ENCODE measurements around the gene DGKB.
A peak's percentile ranks its signal among the peaks of the same experiment; 100 is the strongest.

The DGKB gene

DNA sequence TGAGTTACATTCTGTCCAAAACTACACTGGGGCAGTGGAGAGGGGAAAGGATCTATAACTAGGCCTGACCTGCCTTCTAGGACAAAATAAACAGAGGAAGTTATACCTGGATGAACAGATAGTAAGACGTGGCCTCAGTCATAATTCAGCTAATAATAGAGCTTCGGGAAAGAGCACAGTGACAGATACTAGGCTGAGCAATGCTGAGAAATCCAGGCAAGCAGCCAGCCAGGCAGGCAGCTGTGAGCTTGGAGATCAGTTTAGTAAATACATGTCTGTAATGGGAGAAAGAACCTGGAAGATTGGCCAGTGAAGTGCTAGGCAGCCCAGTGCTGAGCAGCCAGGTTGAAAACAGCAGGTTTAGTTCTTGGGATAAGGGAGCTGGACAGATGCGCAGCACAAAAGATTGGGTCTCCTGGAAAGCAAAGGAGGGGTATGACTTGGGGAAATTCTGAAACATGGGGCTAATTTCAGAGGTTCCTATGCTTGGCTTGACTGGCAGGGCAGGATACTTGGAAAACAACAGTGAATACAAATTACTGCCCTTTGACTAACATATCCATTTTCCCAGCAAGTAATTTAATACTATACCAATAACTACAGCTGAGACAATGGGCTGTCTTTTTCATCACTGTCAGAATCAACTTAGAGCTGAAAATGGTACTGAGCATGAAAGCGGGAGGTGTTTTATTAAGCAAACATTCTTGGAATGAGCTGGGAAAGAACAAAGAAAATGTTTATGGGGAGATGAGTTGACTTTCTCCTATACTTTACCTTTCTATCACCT lies 140.8 kb downstream of the DGKB start:
- DNase-seq (ENCODE audit: extremely low read depth in 1 of 2, low read depth in 1 of 2) = no peak

DNA sequence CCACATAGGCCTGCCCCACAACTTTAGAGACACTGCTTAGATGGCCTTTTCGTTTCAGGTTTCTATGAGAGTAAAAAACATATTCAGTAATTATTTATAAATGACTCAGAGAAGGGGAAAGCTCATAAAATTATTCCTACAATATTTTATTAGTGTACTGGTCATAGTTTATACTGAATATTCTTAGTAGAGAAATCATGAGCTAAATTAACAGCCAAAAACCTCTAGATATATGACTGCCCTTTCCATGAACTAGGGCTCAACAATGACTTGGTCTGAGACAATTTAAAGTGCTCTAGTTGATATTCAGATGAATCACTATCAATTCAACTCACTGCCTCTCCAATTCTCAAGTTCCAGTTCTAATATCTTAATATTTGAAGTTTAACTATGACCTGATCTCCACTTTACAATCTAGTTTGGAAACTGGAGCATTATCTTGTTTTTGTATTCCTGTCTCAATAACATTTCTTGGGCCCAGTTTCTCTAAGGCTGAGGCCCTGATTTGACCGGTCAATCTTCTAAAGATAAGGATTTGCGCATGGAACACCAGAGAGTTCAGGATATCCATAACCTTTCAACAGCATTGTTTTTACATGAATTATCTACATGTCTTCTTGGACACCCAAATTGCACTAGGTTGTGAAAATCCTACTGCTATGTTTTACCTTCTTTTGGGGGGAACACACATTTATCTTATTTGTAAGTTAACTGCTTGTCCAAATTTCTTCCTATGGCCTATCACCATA lies 141.6 kb downstream of the DGKB start:
- DNase-seq (ENCODE audit: extremely low read depth in 1 of 2, low read depth in 1 of 2) = no peak

DNA sequence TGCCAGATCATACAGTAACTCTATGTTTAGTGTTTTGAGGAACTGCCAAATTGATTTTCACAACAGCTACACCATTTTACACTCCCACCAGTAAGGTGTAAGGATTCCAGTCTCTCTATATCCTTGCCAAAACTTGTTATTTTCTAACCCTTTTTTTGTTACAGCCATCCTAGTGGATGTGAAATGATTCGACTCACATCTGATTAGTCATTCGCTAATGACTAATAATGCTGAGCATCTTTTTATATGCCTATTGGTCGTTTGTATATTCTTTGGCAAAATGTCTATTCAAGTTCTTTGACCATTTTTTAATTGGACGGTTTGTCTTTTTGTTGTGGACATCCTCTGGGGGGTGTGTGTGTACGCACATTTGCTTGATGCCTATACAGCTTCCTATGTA lies 142.8 kb downstream of the DGKB start:
- DNase-seq (ENCODE audit: extremely low read depth in 1 of 2, low read depth in 1 of 2) = no peak

DNA sequence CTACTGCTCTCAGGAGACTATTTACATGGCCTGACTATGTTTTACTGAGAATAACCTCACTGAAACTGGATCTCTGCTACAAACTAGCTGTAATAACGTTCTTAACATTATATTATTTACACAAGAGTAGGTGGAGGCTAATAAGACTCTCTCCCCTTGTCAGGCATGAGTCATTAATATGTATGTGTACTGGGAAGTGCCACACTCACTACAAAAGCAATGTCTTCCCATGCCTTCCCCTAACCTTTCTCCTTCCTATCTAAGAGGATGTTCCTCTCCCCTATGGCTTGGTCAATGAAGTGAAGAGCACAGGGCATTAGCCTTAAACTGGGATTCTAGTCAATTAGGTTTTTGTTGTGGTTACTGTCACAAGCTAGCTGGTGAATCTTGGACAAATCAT lies 147.9 kb downstream of the DGKB start:
- no peak for DNase-seq (ENCODE audit: extremely low read depth in 1 of 2, low read depth in 1 of 2)

DNA sequence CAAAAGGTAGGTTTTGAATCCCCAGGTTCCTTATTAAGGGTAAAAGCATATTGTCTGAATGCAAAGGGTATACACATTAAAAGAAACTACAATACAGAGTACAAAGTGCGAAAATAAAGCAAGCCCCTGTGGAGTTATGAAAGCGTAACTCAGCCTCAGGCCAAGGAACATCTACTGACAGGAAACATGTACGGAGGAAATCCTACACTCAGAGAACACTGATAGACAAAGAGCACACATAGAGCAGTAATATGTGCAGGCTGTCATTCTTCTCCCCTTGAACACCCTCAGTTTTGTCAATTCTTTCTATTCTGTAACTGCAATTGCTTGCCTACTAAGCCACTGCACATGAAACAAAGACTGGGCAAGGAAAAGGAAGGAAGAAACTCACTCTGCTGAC lies 150.2 kb downstream of the DGKB start:
- DNase-seq (ENCODE audit: extremely low read depth in 1 of 2, low read depth in 1 of 2) = no peak

DNA sequence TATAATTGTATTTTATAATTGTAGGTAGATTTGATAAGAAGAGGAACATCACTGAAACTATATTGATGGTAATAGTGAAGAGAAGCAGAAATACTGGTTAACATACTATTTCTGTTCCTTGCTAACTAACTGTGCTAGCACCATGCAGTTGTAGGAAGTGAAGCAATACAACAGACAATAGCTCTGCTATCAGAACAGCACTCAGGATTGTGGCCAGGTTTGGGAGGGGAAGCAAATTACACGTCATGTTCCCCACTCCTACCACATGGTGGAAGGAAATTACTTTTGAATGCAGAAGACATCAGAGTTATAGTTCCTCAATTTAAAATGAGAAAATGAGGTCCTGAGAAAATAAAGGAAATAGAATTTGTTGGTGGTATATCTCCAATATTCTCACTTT lies 151.1 kb downstream of the DGKB start:
- DNase-seq (ENCODE audit: extremely low read depth in 1 of 2, low read depth in 1 of 2) = no peak

DNA sequence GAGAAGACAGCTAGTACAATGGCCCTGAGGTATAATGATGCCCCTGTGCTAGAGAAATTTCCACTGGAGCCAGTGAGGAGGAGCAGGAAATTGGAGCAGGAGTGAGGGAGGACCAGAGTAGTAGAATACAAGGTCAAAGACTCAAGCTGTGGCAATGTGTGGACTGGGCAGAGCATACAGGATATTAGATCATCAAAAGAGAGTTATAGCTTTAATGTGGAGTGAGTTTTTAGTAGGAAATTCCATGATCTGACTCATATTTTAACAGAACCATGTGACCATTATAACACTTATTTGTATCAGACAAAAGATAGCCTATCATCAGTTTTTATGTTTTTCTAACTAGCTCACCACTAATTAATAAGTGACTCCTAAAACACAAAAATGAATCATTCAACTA lies 154.1 kb downstream of the DGKB start:
- DNase-seq (ENCODE audit: extremely low read depth in 1 of 2, low read depth in 1 of 2) = no peak

DNA sequence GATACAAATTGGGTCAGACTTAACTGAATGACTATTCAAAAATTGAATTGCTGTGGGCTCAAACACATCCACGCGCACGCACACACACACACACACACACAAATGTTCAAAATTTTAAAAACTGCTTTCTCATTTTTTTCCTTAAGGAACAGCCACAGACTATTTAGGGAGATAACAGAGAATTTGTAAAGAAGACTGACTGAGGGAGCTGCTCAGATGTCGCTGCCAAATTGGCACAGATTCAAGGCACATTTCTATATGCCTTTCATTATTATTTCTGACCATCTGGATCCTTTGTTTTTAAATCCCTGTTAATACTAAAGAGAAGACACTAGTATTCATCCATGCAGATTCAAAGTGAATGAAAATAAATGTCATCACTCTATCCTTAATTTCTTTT lies 154.8 kb downstream of the DGKB start:
- no peak for DNase-seq (ENCODE audit: extremely low read depth in 1 of 2, low read depth in 1 of 2)

DNA sequence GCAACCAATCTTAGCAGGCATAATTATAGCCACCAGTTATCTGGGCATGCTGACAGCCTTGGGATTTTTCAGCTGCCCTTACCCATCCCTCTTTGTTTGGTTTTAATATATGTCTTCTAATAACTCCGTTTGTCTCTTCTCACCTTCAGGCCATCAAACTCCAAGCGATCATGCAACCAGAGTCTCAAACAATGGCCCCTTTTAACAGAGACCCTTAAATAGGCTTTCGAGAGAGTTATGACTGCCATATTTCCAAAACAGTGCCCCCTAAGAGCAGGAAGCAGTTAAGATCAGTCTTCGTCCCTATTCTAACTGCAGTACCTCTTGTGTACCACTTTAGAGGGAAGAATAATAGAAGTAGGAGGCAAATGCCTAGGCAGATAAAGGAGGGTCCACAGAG lies 157.5 kb downstream of the DGKB start:
- no peak for DNase-seq (ENCODE audit: extremely low read depth in 1 of 2, low read depth in 1 of 2)

DNA sequence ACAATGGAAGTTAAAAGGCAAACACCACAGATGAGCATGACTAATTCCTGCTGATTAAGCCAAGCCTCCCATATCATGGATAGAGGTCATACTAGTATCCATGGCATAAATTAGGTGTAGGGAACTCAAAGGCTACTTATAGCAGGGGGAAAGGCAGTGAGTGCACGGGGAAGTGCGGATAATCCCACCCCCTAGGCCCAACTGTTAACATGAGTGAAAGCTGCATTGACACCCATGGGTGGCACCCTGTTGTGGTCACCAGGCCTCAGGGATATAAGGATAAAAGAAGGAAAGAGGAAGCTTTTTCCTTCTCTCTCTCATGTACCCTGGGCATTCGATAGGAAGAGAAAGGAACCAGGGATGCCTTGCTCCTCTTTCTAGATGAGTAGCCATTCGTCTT lies 161.9 kb downstream of the DGKB start:
- no peak for DNase-seq (ENCODE audit: extremely low read depth in 1 of 2, low read depth in 1 of 2)

DNA sequence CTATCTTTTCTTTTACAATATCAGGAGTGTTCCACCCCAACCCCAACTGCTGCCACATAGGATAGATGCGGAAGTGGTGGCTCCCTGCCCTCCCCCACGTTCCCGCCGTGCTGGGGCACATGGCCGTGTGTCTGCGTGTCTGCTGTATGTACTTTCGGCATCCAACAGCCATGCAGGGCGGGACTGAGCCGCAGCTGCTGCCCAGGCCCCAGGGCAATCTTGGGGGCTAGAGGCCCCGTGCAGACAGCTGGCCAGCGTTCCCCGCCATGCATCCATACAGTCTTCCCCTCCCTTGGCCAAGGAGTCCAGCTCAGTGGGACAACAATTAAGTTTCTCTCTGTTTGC lies 162.7 kb downstream of the DGKB start:
- no peak for DNase-seq (ENCODE audit: extremely low read depth in 1 of 2, low read depth in 1 of 2)

DNA sequence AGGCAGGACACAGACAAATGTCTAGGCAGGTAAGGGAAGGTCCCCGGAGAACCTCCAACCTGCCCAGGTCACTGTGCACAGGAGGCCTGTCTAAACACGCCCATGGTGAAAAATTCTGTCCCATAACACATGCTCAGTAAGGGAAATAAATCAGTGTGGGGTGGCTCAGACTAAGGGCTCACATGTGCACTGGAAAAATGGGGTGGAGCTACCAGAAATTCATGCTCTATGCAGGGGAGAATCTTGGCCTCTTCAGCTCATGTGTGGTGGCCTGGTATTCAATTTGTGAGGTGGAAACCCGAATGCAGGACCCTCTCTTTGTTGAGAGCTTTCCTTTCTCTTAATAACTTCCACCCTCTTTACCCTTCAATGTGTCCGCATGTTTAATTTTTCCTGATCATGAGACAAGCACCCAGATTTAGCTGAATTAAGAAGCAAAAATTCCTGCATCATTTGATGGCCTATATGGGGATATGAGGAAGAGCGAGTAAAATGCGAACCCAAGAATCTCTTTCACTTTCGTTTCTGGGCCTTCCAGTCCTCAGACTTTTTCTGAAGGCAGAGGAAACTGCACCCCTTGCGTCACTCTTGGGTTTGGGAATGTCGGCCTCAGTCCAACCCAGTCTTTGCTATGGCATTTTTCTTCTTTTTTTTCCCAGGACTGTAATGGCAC lies 163.2 kb downstream of the DGKB start:
- no peak for DNase-seq (ENCODE audit: extremely low read depth in 1 of 2, low read depth in 1 of 2)

DNA sequence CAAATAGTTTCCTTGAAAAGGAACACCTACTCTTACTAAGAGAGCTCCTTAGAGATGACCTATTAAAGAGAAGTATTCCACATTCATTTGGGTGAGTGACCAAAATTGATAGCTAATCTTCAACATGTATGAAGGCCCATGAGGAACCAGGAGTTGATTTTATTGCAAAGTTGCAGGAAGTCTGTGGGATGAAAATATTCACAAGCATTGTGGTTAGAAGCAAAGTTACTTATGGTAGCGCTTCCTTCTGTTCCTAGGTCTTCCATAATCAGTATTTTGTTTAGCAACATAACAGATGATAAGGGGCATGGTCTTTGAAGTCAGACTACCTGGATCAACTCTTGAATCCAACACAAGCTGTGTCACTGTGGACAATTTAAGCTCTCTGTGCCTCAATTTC lies 164.5 kb downstream of the DGKB start:
- DNase-seq (ENCODE audit: extremely low read depth in 1 of 2, low read depth in 1 of 2) = no peak

DNA sequence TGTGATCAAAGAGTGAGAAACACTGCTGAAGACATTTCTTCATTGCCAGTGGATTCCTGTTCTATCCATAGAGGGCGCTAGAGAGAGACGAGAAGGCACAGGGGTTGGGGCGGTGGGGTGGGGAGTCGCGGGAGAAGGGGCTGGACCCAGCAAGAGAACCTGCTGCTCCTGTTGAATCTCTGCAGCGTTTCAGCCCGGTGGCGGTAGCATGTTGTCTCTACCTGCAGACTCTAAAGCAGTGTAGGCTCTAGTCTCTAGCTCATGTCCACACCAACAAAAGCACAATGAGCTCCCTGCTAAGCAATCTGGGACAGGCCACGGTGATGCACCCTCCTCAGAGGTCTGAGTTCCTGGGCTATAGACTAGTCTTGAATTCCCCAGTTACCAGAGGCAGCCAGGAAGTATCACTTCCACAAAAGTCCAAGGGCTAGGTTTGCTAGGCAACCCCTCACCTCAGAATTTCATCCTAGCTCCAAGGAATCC lies 167.7 kb downstream of the DGKB start:
- no peak for DNase-seq (ENCODE audit: extremely low read depth in 1 of 2, low read depth in 1 of 2)

DNA sequence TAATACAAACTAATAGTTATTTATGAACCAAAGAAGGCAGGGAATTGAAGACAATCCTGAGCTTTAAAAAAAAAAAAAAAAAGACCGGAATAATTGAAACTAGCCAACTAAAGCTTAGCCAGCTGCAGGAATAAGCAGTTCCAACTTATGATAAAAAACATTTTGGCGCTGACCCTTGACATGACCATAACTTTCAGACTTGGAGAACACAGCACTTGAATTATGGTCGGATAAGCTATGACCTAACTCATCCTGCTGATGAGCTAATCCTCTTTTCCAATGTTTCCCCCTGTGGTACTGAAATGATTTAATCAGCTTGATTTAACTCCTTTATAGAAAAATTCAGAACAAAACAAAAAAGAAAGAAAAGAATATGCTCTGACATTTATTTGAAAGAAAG lies 181.8 kb downstream of the DGKB start:
- no peak for DNase-seq (ENCODE audit: extremely low read depth in 1 of 2, low read depth in 1 of 2)

DNA sequence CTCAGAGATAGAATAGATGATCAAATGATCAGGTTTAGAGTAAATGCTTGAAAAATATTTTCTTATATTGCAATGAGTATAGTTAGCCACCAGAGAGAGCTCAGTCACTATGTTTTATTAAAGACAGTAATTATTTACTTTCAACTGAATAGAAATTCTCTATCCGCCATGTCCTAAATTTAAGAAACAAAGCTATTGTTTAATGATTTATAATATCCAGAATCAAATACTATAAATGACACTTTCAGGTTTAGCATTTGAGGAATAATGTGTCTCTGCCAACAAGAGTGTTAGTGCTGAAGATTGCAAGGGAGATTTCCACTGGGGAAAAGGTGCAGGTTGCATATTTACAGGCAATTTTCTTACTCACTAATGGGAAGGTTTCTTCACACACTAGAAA lies 184.7 kb downstream of the DGKB start:
- DNase-seq (ENCODE audit: extremely low read depth in 1 of 2, low read depth in 1 of 2) = no peak

DNA sequence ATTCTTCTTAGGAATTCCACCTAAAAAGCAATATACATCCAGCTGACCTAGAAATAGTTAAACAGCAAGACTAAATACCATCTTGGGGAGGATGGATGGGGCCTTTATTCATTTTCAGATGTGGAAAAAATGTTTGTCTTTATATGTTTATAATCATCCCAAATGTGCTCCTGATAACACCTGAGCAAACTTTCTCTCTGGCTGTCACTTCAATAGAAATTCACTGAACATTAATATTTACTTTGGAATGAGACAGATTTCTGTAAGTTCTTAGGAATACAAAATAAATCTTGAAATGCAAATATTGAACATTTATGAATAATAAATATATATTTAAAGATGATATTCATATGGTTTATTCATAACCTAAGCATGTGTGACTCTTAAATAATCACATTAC lies 185.4 kb downstream of the DGKB start:
- no peak for DNase-seq (ENCODE audit: extremely low read depth in 1 of 2, low read depth in 1 of 2)

DNA sequence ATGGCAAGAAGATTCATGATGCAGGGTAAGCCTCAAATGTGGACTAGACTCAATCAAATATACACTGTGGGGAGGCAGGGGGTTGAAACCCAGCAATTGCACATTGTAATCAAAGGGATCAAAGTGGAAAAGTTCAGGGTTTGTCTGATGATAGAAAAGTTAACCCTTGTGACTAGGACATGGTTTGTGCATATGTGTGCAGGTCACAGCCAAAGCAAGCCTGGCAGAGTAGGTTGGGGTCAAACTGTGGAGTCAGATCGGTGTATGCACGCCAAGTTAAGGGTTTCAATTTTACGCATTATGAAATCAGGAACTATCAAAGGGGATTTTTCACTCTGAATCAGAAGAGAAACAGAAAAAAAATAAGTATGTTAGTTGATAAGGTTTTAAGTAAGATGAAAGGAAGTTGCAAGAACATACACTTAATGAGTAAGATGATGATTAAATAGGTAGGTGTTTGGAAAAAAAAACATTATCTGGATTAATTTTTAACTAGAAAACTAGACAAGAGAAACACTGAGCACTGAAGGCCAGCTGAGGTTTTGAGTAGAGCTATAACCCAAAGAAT lies 188.3 kb downstream of the DGKB start:
- DNase-seq (ENCODE audit: extremely low read depth in 1 of 2, low read depth in 1 of 2) = peak in 1 of 2 donors; percentile 11

DNA sequence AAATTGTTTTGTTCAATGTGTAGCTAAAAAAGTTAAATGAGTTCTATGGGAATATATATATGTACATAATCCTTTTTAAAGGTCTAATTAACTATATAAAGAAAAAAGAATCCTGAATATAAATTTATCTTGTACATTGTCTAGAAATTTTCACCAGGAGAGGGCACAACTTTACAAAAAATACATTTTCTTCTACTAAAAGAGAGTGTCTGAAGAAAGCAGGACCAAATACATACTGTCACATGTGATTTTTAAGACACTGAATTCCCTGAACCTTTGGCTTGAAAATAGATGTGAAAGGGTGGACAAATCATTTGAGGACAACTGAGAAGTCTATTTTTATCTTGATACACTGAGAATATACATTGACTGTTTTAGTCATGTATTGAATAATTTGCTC lies 204.3 kb downstream of the DGKB start:
- no peak for DNase-seq (ENCODE audit: extremely low read depth in 1 of 2, low read depth in 1 of 2)

DNA sequence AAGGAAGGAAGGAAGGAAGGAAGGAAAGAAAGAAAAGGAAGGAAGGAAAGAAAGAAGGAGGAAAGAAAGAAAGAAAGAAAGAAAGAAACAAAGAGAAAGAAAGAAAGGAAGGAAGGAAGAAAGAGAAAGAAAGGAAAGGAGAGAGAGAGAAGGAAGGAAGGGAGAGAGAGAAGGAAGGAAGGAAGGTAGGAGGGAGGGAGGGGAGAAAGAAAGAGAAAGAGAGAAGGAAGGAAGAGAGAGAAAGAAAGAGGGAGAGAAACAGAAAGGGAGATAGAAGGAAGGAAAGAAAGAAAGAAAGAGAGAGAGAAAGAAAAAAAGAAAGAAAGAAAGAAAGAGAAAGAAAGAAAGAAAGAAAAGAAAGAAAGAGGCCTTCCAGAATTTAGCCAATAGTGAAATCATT lies 204.9 kb downstream of the DGKB start:
- no peak for DNase-seq (ENCODE audit: extremely low read depth in 1 of 2, low read depth in 1 of 2)

DNA sequence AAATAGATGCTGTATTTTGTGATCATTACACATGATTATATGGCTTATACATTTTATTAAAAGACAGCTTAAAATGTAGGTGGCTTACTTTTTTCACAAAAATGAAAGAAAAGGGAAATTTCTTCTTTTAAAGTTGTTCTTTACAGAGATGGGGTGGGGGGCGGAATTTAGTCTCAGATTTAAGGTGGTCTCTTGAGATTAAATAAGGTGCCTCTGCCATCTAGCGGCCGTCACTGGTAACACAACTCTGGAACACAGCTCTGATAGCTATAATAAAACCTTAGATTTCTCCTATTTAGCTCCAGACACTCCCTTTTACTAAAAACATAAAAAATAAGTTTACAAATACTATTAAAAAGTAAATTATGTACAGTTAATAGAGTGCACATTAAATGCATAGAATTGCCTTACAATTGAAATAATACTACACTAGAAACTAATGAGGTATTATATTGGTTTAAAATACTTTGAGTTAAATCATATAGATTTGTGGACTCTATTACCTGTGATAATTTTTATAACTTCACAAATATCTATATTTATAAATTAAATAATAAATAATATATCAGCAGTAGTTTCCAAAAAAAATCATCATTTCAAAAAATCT lies 210.9 kb downstream of the DGKB start:
- no peak for DNase-seq (ENCODE audit: extremely low read depth in 1 of 2, low read depth in 1 of 2)

Data from stimulated activated CD8-positive, alpha-beta memory T cell treated with anti-CD3 and anti-CD28 coated beads, Interleukin-7, amount 100 ng/mL, for 48 hours (primary cell).